DND-41 (cell line): ENCODE results near the gene CASQ2.

ENCODE experiments used
- ATAC-seq: fragments of 200-7000 bp; cut with Tn5 transposase; 3 replicates; pipeline ENCODE4 v1.9.1; 2021; ENCODE audit warnings: low read depth; ENCODE audit not compliant: insufficient read depth
- DNase-seq: peaks from one replicate; pipeline ENCODE4 v3.0.0-alpha.2; 2020
- H2AFZ ChIP-seq: 2 replicates; pipeline ENCODE4 v1.6.0; 2012; ENCODE audit warnings: low read depth, low read length
- H3K27ac ChIP-seq: 2 replicates; pipeline ENCODE4 v1.5.1; 2012; ENCODE audit warnings: low read length, inconsistent platforms
- H3K27me3 ChIP-seq: fragments of 200-600 bp; sonication (generic); 2 replicates; pipeline ENCODE4 v1.6.0; 2012; ENCODE audit warnings: low read length, mild to moderate bottlenecking, inconsistent platforms; ENCODE audit not compliant: insufficient read depth, poor library complexity
- H3K36me3 ChIP-seq: 2 replicates; pipeline ENCODE4 v1.5.1; 2012; ENCODE audit warnings: low read length, inconsistent platforms; ENCODE audit not compliant: insufficient read depth
- H3K4me1 ChIP-seq: 2 replicates; pipeline ENCODE4 v1.5.1; 2012; ENCODE audit warnings: mild to moderate bottlenecking, low read length; ENCODE audit not compliant: insufficient read depth
- H3K4me2 ChIP-seq: 2 replicates; pipeline ENCODE4 v1.6.0; 2012; ENCODE audit warnings: mild to moderate bottlenecking, moderate library complexity, low read length, inconsistent platforms; ENCODE audit not compliant: insufficient read depth
- H3K4me3 ChIP-seq, 2 experiments: fragments of 200-600 bp in 1 of 2; shearing (Covaris generic) in 1 of 2; 2 replicates each; pipeline ENCODE4 v1.5.1; 2012 to 2016; ENCODE audit warnings: inconsistent platforms in 2 of 2, low read length in 2 of 2, mild to moderate bottlenecking in 2 of 2, low read depth in 1 of 2, moderate library complexity in 1 of 2
- H3K79me2 ChIP-seq: 2 replicates; pipeline ENCODE4 v1.6.0; 2012; ENCODE audit warnings: low read length, inconsistent platforms; ENCODE audit not compliant: insufficient read depth
- H3K9ac ChIP-seq: 2 replicates; pipeline ENCODE4 v1.6.0; 2012; ENCODE audit warnings: low read depth, mild to moderate bottlenecking, inconsistent platforms, low read length, moderate library complexity
- H3K9me3 ChIP-seq: 2 replicates; pipeline ENCODE4 v1.5.1; 2012; ENCODE audit warnings: low read length, moderate library complexity, mild to moderate bottlenecking, inconsistent platforms; ENCODE audit not compliant: insufficient read depth, severe bottlenecking
- H4K20me1 ChIP-seq: 2 replicates; pipeline ENCODE4 v1.6.0; 2012; ENCODE audit warnings: low read length; ENCODE audit not compliant: insufficient read depth
- EZH2 ChIP-seq: IDR thresholded peaks from 3 replicates; pipeline ENCODE4 v1.6.1; 2012; ENCODE audit warnings: borderline replicate concordance, low read depth, mild to moderate bottlenecking, moderate library complexity, low read length, inconsistent platforms; ENCODE audit not compliant: severe bottlenecking
- TF ChIP-seq, protein P1 (sequence below): IDR thresholded peaks from 2 replicates; pipeline ENCODE4 v1.5.1; 2012; ENCODE audit warnings: borderline replicate concordance, low read length, moderate library complexity, mild to moderate bottlenecking; ENCODE audit not compliant: poor library complexity, severe bottlenecking; ENCODE audit errors: extremely low read depth

The CASQ2 gene

DNA sequence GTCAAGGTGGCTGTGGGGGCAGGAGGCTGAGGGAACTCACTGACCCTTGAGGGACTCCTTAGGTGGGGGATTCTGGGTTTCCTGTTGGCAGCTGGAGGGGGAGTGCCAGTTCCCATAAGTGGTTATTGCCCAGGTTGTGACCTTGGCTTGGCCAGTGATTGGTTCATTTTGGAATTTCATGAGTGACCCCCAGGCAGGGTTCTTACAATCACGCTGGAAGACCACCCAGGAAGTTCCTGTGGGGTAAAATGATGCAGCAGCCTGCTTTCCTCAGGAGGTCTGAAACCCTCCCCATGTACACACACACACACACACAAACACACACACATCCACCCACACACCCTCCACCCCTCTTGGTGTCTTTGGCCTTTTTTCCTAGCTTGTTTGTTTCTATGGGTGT is 109.9 kb downstream of the CASQ2 start:
- H3K27me3 ChIP-seq: no peaks in the 10 kb centered on the region
- H3K79me2 ChIP-seq: peaks cover 28% of the 10 kb centered on the region
- H3K9me3 ChIP-seq: no peaks in the 10 kb centered on the region
- H3K27ac ChIP-seq: no peak overlapping the region
- H3K36me3 ChIP-seq: peaks cover 75% of the 10 kb centered on the region
- H3K4me2 ChIP-seq: no peak overlapping the region
- no peak overlapping the region for H3K4me3 ChIP-seq
- peaks cover 32% of the 10 kb centered on the region for H3K4me1 ChIP-seq
- H3K9ac ChIP-seq: no peak overlapping the region
- DNase-seq (no peak), ATAC-seq (no peak)
- TF ChIP-seq EZH2: no peak
- TF ChIP-seq, protein P1, sequence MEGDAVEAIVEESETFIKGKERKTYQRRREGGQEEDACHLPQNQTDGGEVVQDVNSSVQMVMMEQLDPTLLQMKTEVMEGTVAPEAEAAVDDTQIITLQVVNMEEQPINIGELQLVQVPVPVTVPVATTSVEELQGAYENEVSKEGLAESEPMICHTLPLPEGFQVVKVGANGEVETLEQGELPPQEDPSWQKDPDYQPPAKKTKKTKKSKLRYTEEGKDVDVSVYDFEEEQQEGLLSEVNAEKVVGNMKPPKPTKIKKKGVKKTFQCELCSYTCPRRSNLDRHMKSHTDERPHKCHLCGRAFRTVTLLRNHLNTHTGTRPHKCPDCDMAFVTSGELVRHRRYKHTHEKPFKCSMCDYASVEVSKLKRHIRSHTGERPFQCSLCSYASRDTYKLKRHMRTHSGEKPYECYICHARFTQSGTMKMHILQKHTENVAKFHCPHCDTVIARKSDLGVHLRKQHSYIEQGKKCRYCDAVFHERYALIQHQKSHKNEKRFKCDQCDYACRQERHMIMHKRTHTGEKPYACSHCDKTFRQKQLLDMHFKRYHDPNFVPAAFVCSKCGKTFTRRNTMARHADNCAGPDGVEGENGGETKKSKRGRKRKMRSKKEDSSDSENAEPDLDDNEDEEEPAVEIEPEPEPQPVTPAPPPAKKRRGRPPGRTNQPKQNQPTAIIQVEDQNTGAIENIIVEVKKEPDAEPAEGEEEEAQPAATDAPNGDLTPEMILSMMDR: no peak
- peaks cover 9% of the 10 kb centered on the region; the same call in 1 of the 2 replicates for H4K20me1 ChIP-seq
- no peak overlapping the region for H2AFZ ChIP-seq

DNA sequence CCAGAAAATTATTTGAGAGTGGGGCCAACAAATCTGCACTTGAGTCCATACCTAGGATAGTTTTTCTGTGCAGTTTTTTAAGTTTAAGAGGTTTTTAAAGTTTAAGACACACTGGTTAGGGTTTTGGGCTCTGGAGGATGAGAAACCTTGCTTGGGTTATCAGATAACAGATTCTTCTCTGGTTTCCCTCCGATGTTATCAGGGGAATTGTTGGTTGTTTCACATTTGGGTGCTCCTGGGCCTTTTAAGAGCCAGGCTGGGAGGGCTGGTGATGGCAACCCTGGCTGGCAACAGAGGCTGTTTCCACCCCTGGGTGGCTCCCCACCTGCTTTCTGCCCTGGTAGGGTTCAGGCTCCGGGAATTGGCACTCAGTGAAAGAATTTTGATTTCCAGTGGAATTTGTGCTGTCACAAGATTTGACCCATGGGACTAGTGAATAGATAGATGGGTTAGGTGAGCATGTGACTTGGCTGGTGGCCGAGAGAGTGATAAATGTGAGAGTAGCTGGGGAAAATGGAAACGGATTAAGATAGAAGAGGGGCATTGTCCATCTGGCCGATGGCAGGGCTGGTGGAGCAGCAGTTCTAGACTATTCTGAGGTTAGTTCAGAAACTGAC is 111.9 kb downstream of the CASQ2 start:
- Histone ChIP-seq H2AFZ (no peak overlapping the region), H3K27ac (peak overlapping the region; percentile 29; the same call in 1 of the 2 replicates), H3K4me2 (no peak overlapping the region), H3K9ac (no peak overlapping the region), H3K27me3 (no peaks in the 10 kb centered on the region), H3K9me3 (no peaks in the 10 kb centered on the region), H3K79me2 (peaks cover 34% of the 10 kb centered on the region), H3K4me1 (peaks cover 32% of the 10 kb centered on the region), H3K36me3 (peaks cover 77% of the 10 kb centered on the region), H3K4me3 (no peak overlapping the region), H4K20me1 (peaks cover 12% of the 10 kb centered on the region; the same call in 1 of the 2 replicates)
- ATAC-seq: peak; percentile 50; the same call in 1 of the 3 replicates
- TF ChIP-seq, protein P1: no peak
- TF ChIP-seq EZH2: no peak
- DNase-seq: no peak

DNA sequence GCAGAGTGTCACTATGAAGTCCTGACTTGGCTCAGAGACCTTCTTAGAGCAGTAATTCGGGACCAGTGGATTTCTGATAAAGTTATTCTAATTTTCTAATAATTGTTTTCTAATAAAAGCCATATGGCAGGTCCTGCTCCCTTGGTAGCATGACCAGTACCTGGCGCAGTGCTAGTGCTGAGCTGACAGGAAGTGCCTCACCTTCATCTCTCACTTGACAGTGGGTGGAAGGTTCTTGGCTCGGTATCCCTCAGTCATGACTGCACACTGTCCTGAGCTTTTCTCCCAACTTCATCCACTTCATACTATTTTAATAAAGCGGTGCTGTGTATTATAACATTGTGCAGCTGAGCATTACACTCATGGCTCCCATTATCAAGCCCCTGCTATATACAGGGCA is 112.6 kb downstream of the CASQ2 start:
- Histone ChIP-seq H3K9me3 (no peaks in the 10 kb centered on the region), H3K9ac (no peak overlapping the region), H3K4me2 (no peak overlapping the region), H2AFZ (no peak overlapping the region), H3K27ac (peak overlapping the region; percentile 36), H3K4me3 (no peak overlapping the region), H3K4me1 (peaks cover 32% of the 10 kb centered on the region), H3K27me3 (no peaks in the 10 kb centered on the region), H4K20me1 (peaks cover 16% of the 10 kb centered on the region), H3K79me2 (peaks cover 40% of the 10 kb centered on the region), H3K36me3 (peaks cover 82% of the 10 kb centered on the region)
- ATAC-seq (no peak), DNase-seq (no peak)
- TF ChIP-seq, protein P1: no peak
- no peak for TF ChIP-seq EZH2
